ENCODE data around the gene CRYBG3.
A peak's percentile ranks its signal among the peaks of the same experiment; 100 is the strongest.

CRYBG3 gene

DNA sequence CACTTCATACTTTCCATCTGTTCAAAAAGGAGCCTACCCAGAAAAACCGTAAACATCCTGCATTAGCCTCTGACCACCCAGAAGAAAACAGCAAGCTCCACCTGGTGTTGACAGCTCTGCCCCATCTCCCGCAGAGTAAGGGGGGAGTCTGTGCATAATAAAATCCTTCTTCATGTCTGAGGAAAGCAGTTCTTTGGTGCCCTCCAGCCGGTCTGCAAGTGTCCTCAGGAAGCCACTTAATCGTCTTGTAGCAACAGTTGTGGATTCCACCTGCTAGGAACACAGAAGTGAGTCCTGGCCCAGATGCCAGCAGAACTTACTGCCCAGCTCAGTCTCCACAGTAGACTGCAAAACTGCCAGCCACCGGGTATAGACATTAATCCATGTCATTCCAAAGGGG is 127.9 kb downstream of the CRYBG3 start:
- no peak for DNase-seq

GRCh38 chr3:97950360-97950759 is 128.5 kb downstream of the CRYBG3 start:
- DNase-seq, result no peak

DNA sequence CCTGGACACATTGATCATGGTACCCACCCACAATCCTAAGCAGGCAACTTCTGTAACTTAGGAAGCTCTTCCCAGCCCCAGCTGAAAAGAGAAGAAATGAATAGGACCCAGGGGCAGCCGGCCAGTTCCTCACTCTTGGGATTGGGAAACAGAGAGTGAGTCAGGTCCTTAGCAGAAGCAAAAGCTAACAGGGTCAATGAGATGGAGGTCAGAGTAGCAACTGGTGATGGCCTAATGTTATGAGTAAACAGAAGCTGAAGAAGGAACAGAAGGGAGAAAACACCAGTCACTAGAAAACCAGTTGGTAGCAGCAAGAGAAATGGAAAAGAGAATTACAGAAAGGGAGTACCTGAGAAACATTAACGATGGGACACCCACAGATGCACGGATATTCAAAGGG is 130.5 kb downstream of the CRYBG3 start:
- no peak for DNase-seq

DNA sequence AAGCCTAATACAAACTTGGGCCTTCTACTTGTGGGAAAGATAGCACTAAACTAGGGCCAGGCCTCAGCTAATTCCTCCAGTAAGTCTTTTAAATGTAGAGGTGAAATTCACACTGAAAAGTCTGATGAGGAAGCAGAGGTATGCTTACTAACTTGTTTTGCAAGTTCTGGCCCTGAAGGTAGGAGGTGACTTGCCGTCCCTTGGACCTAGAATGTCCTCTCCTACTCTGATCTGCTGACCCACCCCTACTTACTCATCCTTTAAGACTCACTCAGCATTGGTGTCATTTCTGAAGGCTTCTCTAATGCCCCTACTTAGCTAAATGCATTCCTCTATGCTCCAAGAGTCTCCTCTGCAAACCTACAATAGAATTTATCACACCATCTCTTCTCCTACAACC is 131.1 kb downstream of the CRYBG3 start:
- no peak for DNase-seq

GRCh38 chr3:97954228-97954827 is 132.5 kb downstream of the CRYBG3 start:
- no peak for DNase-seq

GRCh38 chr3:97956051-97956450 is 134.2 kb downstream of the CRYBG3 start:
- no peak for DNase-seq

- DNase-seq, result no peak
Measured at GRCh38 chr3:97957617-97958311, 136.0 kb downstream of the CRYBG3 start.

DNA sequence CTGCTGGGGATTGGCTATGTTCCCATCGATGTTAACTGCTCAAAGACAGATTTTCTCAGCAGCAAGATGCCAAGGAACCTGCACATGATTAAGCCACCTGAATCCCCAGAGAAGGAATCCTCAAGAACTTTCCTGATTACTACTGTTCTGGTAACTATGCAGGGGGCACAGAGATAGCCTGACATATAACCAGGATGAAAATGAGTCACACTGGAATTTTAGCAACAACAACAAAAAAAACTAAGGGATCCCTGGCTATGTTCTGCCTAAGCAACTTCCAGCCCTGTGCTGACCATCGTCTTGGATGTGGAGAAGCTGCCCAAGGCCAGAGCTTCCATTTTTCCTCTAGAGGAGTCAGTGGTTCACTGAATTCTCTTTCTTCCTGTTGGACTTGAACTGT is 136.6 kb downstream of the CRYBG3 start:
- DNase-seq, result no peak

GRCh38 chr3:97958796-97959195 is 137.0 kb downstream of the CRYBG3 start:
- DNase-seq, result no peak

GRCh38 chr3:97959872-97960271 is 138.1 kb downstream of the CRYBG3 start:
- DNase-seq, result no peak

- DNase-seq, result no peak
Measured at GRCh38 chr3:97960551-97960950, 138.7 kb downstream of the CRYBG3 start.

DNA sequence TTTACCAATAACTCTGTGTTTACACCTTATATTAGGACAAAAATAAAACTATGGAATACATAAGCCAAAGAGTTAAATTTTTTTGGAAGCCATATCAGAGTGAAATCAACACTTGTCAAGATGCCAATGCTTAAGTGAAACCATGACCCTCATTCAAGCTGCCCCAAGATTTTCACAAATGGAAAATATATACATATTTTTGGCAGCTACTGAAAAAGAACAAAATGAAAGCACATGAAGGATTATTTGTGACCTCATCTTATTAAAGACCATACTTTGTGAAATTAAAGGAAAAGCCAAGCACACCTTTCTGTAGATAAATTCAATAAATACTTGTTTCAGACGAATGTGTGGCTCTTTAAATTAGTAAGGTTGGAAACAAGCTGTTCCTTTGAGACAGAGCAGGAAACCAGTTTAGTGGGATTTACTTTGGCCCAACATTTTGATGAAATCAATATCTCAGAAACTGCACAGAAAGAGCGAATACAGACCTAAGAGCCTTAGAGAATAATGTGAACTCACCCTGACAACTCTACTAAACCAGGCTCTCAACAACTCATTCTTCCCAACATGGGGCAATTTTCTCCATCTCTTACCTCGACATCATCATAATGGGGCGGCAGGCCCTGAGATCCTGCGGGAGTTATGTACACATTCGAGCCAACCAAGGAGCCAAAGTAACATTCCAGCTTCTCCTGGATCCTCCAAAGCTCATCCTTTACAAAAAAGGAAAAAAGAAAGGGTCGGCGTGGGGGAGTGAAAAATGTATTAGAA is 139.4 kb downstream of the CRYBG3 start:
- no peak for DNase-seq

DNA sequence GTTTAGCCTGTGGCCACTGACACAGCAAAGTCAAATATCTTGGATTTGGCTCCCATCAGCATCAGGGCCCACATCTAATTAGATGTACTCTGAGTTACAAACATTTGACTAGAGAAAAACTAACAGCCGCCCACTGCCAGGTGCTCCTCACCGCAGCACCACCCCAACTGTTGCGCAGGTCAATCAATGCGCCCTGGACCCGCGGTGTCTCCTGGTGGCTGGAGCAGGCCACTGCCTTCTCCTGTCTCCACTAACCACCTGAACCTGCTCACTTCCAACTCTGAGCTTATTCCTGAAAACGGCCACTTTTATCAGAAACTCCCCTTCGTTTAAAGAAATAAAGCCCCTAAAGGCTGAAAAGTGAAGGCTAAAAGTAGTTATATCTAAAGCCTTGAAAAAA is 146.2 kb downstream of the CRYBG3 start:
- no peak for DNase-seq

DNA sequence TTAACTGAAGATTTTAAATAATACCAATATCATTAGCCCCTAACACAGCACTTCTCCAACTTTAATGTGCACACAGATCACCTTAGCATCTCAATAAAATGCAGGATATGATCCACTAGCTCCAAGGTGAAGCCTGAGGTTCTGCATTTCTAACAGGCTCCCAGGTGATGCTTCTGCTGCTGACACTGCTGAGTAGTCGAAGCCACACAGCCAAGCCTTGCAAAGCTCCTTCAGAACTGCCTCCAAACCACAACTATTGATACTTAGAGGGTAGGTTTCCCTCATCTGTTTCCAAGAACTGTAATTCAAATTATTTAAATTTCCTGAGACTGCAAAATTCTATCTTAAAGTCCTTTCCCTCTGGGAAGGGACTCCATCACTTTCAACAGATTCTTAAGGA is 146.6 kb downstream of the CRYBG3 start:
- DNase-seq, result no peak

- DNase-seq, result no peak
Measured at GRCh38 chr3:97969541-97969940, 147.7 kb downstream of the CRYBG3 start.

DNA sequence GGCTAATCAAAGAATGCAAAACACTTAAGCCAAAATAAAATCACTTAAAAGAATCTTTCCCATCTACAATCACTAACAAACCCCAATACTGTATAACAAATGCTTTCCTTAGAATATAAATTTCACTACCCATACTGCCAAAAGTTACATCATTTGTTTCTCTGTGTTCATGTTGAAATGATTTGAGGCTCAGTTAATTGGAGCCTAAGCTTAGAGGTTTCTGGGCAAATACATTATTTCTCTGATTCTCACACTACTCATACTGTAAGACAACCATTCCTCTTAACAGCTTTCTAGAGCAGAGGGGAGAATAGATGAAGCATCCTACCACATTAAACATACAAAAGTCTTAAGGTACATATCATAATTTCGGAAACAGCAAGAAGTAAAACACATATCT is 148.3 kb downstream of the CRYBG3 start:
- DNase-seq, result no peak

DNA sequence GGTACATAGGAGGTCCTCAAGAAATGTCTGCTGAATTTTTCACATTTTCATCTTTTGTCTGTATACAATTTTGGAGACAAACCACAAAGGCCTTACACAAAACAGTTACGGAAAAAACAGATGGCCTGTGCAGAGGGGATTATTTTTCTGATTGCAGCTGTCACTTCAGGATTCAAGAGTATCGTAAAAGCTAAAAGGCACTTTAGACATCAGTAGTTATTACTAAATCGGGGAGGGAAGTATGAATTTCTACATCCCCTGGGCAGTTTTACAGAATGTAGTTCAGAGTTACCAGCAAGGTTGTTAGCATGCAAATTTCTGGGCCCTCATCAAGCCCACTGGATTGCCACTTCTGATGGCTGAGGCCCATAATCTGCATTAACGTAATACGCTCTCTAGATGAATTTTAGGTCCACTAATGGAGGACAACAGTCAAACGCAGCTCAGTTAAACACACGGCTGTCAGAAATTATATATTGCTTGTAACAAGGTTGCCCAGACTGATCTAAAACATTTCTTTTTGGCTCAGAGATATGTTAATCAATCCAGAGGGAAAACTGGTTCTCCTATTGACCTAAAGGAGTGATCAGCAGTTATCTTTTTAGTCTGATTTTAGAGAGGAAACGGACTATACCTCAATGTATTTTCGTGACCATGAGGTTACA is 149.3 kb downstream of the CRYBG3 start:
- peak; percentile 9 for DNase-seq

GRCh38 chr3:97971679-97972567 is 150.1 kb downstream of the CRYBG3 start, which contains the start of gene RIOX2:
Gene RIOX2 (minus strand): TSS chr3:97972431. CDS start chr3:97967593, 4,838 bp downstream.
- peak; percentile 50 for DNase-seq

- DNase-seq, result no peak
Measured at GRCh38 chr3:97972976-97973375, 151.2 kb downstream of the CRYBG3 start.

DNA sequence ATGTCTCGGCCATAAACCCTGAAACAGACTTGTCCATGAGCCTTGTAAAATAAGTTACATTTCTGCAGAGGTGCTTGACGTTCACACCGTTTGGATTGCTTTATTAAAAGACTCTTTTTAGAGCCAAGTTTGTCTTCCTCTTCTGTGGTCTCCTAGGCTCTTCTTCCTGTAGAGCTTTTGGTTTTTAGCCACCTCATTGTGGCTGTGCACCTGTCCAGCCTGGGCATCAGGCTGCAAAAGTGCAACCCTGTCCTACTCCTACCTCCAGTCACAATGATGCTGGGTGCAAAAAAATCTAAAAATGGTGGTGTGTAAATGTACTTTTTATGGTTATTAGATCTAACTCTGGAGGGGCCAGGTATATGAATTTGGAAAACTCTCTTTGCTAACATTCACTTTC is 153.2 kb downstream of the CRYBG3 start:
- no peak for DNase-seq

DNA sequence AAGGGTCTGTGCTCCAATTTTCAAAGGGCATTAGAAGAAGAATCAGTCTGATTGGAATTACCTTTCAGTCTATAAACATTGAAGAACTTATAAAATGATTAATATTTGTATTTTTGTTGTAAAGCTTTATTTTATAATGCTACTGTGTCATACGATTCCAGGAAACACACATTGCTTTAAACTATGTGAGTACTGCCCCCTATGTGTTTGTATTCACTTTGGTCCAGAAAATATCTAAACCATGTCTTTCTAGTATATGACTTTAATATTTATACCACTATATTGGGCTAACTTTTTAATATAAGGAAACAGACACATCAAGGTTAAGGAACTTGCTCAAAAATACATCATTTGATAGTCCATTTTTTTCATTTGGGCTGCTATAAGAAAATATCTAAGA is 153.7 kb downstream of the CRYBG3 start:
- no peak for DNase-seq

DNA sequence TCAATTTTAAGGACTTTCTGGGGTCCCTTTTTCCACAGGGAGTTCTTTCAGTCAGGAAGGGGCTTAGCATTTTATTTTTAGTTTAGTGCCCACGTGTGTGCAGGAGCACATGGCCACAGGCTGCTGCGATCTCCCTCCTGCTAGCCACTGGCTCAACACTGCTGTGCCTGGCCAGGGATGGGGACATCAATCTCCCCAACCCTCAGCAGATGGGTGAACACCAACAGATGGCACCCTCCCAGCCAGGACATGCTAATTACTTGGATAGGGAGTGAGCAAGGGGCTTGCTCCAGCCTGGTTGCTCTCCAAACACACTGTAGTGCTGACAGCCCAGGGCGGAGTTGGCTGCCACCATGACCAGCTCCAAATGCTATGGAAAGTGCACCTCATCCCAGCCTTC is 157.8 kb downstream of the CRYBG3 start:
- DNase-seq, result no peak

DNA sequence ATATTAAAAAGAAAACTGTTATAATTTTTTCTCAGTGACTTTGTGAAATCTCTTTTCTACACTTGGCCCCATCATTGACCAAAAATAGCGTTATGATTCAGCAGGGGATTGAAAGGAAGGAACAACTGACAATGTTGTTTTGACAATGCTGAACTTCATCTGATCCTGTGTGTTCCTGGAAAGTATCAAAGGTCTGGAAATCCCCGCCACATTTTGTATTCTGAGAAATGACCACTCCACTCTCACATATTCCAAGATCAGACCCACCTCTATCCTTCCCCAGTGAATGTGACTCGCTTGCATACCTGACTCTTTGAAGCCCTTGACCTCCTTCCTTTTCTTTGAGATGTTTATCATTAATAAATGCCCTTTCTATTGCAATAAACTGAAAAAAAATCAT is 160.1 kb downstream of the CRYBG3 start:
- DNase-seq, result no peak
